ENCODE results near the gene FOXM1.
"Not testable (repeated sequence)": the region's sequence is repeated elsewhere in the genome, so short reads cannot be mapped to it uniquely, and the experiment has no call there.

DNA sequence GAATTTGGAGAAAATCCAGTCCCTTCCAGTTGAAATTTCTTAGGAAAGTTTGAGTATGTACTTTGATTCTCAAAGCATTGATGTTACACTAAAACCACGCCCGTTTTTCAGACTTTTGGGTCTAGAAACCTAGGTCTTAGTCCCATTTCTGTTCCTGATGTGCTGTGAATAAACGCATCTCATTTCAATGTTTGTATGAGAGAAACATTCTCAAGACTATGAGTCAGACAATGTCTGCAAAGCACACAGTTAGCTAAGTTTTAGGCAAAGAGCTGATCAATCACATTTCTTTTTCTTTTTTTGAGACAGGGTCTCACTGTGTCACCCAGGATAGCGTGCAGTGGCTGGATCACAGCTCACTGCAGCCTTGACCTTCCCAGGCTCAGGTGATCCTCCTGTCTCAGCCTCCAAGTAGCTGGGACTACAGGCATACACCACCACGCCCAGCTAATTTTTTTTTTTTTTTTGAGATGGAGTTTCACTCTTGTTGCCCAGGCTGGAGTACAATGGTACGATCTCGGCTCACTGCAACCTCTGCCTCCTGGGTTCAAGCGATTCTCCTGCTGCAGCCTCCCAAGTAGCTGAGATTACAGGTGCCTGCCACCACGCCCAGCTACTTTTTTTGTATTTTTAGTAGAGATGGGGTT is 7.9 kb downstream of the FOXM1 start:
- TF ChIP-seq, protein P1, sequence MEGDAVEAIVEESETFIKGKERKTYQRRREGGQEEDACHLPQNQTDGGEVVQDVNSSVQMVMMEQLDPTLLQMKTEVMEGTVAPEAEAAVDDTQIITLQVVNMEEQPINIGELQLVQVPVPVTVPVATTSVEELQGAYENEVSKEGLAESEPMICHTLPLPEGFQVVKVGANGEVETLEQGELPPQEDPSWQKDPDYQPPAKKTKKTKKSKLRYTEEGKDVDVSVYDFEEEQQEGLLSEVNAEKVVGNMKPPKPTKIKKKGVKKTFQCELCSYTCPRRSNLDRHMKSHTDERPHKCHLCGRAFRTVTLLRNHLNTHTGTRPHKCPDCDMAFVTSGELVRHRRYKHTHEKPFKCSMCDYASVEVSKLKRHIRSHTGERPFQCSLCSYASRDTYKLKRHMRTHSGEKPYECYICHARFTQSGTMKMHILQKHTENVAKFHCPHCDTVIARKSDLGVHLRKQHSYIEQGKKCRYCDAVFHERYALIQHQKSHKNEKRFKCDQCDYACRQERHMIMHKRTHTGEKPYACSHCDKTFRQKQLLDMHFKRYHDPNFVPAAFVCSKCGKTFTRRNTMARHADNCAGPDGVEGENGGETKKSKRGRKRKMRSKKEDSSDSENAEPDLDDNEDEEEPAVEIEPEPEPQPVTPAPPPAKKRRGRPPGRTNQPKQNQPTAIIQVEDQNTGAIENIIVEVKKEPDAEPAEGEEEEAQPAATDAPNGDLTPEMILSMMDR (IDR thresholded peaks at IDR 0.05): not testable (repeated sequence)
- not testable (repeated sequence) for TF ChIP-seq POLR2A (IDR thresholded peaks at IDR 0.05)
